Middle frontal gyrus (tissue), 1 donor: ENCODE results near the gene ADI1.
"Not testable (repeated sequence)": the region's sequence is repeated elsewhere in the genome, so short reads cannot be mapped to it uniquely, and the experiment has no call there.

ENCODE experiments used
- DNase-seq: peaks from one replicate; pipeline ENCODE4 v3.0.0-alpha.2; 2015; ENCODE audit warnings: low spot score; ENCODE audit errors: extremely low spot score

Gene ADI1

GRCh38 chr2:3529316-3530025 lies 10.1 kb upstream of the ADI1 start:
- DNase-seq = no peak

- no peak for DNase-seq
Observed at GRCh38 chr2:3527886-3528785, 8.8 kb upstream of the ADI1 start.

GRCh38 chr2:3526871-3527270 lies 7.5 kb upstream of the ADI1 start:
- no peak for DNase-seq

GRCh38 chr2:3523551-3524041 lies 4.3 kb upstream of the ADI1 start:
- DNase-seq = no peak

- no peak for DNase-seq
Observed at GRCh38 chr2:3522961-3523421, 3.7 kb upstream of the ADI1 start.

- DNase-seq = no peak
Observed at GRCh38 chr2:3520591-3520990, 1.3 kb upstream of the ADI1 start.

- DNase-seq = peak; percentile 93
Observed at GRCh38 chr2:3518496-3519254, 656 bp downstream of the ADI1 start.

- no peak for DNase-seq
Observed at GRCh38 chr2:3517948-3518495, 1.3 kb downstream of the ADI1 start.

- no peak for DNase-seq
Observed at GRCh38 chr2:3516831-3517230, 2.5 kb downstream of the ADI1 start.

GRCh38 chr2:3515438-3515837 lies 3.9 kb downstream of the ADI1 start:
- DNase-seq = not testable (repeated sequence)

- no peak for DNase-seq
Observed at GRCh38 chr2:3513026-3513810, 6.1 kb downstream of the ADI1 start.

GRCh38 chr2:3512086-3512485 lies 7.2 kb downstream of the ADI1 start:
- DNase-seq = no peak

GRCh38 chr2:3505771-3506170 lies 13.6 kb downstream of the ADI1 start:
- DNase-seq = no peak

- DNase-seq = no peak
Observed at GRCh38 chr2:3504741-3505140, 14.6 kb downstream of the ADI1 start.

GRCh38 chr2:3503483-3503882 lies 15.8 kb downstream of the ADI1 start:
- no peak for DNase-seq

GRCh38 chr2:3503046-3503445 lies 16.3 kb downstream of the ADI1 start:
- DNase-seq = no peak

- DNase-seq = no peak
Observed at GRCh38 chr2:3500326-3500899, 18.9 kb downstream of the ADI1 start.

GRCh38 chr2:3498783-3499394 lies 20.4 kb downstream of the ADI1 start:
- DNase-seq = no peak

- not testable (repeated sequence) for DNase-seq
Observed at GRCh38 chr2:3496708-3497080, 22.6 kb downstream of the ADI1 start.
